Sigmoid colon (tissue), 4 donors: ENCODE data around the gene CERS3.

ENCODE experiments used
- CTCF ChIP-seq, 4 experiments: fragments of 450-650 bp in 3 of 4; fragments of 200-600 bp in 1 of 4; IDR thresholded peaks; one replicate each; pipeline ENCODE4 v1.5.1; 2016 to 2019; ENCODE audit warnings: antibody characterized with exemption in 4 of 4, mild to moderate bottlenecking in 3 of 4, moderate library complexity in 2 of 4
- EP300 ChIP-seq, 4 donors: sonication (generic); formaldehyde crosslinking; IDR thresholded peaks; one replicate each; pipeline ENCODE4 v1.6.1; 2017; ENCODE audit warnings: antibody characterized with exemption in 4 of 4

GRCh38 chr15:100385300-100386050 is 143.3 kb downstream of the CERS3 start:
- TF ChIP-seq EP300 (IDR thresholded peaks at IDR 0.05): no peak
- no peak for TF ChIP-seq CTCF (IDR thresholded peaks at IDR 0.05)
